ENCODE results near the gene CENATAC.
"Not testable (repeated sequence)": the region's sequence is repeated elsewhere in the genome, so short reads cannot be mapped to it uniquely, and the experiment has no call there.

CENATAC gene

DNA sequence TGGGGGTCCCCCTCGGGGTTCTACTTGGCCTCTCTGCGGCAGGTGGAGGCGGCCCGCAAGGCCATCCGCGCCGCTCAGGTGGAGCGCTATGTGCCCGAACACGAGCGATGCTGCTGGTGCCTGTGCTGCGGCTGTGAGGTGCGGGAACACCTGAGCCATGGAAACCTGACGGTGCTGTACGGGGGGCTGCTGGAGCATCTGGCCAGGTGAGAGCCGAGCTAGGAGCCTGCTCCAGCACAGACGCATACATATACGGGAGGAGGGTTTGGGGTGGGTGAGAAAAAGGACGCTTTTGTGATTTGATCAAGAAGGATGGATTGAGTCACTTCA lies 415 bp downstream of the CENATAC start:
- DNase-seq: no peak

- DNase-seq: no peak
Observed at GRCh38 chr11:118998822-118999221, 884 bp downstream of the CENATAC start.

- DNase-seq: no peak
Observed at GRCh38 chr11:119000906-119001305, 3.0 kb downstream of the CENATAC start.

GRCh38 chr11:119006656-119007055 lies 8.7 kb downstream of the CENATAC start:
- no peak for DNase-seq

DNA sequence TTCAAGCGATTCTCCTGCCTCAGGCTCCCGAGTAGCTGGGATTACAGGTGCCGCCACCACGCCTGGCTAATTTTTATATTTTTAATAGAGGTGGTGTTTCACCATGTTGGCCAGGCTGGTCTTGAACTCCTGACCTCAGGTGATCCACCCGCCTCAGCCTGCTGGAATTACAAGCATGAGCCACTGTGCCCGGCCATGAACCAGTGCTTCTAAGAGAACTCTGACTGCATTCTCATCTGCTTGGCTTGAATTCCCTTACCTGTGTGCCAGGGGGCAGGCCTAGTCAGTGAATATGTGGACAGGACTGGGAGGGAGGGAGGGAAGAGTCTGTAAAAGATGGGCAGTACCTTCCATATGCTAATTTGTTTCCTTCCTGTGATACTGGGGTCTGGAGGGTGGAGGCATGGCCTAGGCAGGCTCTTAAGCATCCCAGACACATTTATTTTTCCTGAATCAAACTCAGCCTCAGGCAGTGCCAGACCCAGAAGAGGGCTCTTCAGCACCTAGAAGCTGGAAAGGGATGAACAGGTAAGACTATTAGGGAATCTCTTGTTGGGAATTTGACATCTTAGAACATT lies 13.6 kb downstream of the CENATAC start:
- DNase-seq: no peak

DNA sequence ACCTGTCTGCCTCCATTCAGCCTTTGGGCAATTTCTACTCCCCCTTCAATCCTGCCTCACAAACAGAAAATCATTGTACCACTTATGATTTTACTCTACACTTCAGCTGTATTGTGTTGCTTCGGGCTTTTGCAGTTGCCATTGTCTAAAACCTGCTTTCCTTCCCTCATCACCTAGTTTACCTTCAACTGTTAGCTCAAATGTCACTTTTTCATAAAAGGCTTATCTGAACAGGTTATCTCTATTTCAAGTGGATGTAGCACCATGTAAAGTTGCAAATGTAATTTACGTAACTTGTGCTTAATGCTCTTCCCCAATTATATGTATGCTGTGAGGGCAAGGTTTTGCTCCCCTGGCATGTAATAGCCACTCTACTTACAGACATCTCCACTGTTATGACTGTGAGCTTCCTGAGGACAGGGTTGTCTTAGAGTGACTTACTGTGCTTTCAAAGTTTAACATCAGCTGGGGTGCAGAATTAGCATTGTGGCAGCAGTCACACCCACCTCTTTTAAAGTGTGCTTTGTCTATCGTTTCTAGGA lies 14.8 kb downstream of the CENATAC start:
- no peak for DNase-seq

GRCh38 chr11:119014209-119014924 lies 16.4 kb downstream of the CENATAC start:
- DNase-seq: no peak

- no peak for DNase-seq
Observed at GRCh38 chr11:119015054-119015611, 17.2 kb downstream of the CENATAC start.

- DNase-seq: no peak
Observed at GRCh38 chr11:119016216-119017009, 18.5 kb downstream of the CENATAC start.

DNA sequence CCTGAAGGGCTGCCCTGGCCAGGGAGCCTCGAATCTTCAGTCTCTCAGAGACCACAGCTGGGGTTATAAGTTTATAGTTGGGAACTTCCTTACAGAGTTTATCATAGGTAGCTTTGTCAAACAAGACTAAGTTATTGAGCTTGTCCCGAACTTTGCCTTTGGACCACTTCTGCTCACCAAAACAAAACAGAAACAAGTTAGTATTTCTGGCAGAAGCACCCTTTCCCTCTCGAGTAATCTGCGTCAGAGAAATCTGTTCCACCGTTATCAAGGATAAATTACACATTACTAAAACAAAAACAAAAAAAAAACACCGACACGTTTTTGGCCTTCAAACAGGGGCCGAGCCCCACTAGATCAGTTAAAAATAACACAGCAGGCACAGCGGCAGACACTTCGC lies 19.4 kb downstream of the CENATAC start:
- DNase-seq: not testable (repeated sequence)

GRCh38 chr11:119018074-119018938 lies 20.4 kb downstream of the CENATAC start, which contains the start of the genes RPS25 and TRAPPC4:
Gene RPS25 (minus strand): TSS chr11:119018343. CDS start chr11:119018284, 59 bp downstream.
Gene TRAPPC4 (plus strand): TSS chr11:119018766. CDS start chr11:119018796, 30 bp downstream.
- DNase-seq: peak; percentile 96

DNA sequence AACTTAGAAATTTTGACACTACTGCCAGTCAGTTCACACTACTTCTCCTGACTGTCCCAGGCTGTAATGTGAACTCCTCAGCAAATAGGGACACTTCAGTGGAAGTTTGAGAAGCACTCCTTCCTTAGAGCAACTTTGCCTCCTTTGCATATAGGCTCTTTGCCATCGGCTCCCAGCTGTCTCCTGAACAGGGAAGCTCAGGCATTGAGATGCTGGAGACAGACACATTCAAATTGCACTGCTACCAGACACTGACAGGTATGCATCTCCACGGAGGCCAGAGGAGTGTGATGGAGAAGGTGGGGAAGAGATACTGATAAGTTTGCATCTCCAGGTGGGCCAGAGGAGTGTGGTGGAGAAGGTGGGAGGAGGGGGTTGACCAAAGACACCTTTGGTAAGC lies 22.1 kb downstream of the CENATAC start:
- DNase-seq: no peak

DNA sequence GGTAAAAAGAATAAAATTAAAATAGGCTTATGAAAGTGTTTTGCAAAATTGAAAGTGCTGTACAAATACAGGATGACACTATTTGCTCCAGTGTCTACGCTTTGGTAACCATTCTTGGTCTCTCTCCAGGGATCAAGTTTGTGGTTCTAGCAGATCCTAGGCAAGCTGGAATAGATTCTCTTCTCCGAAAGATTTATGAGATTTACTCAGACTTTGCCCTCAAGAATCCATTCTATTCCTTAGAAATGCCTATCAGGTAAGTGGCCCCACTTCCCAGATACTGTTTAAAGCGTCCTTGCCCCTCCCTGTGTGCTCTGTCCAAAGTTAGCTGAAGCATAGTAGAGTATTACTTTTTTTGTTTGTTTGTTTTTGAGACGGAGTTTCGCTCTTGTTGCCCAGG lies 23.7 kb downstream of the CENATAC start:
- no peak for DNase-seq

DNA sequence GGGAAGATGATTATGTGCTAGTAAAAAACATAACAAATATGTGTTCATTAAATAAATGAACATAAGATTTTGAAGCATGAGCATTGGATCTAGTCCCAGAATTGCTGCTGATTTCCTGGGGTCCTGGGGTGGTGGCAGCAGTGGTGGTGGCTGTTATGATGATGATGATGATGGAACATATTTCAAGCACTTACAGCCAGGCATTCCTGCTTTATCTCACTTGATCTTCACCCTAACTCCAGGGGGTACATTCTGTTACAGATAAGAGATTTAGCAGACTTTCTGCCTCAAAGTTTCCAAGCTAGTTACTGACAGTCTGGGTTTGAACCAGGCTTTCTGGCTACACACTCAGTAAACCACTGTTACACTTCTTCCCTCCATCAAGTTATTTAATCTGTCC lies 25.8 kb downstream of the CENATAC start:
- DNase-seq: no peak

DNA sequence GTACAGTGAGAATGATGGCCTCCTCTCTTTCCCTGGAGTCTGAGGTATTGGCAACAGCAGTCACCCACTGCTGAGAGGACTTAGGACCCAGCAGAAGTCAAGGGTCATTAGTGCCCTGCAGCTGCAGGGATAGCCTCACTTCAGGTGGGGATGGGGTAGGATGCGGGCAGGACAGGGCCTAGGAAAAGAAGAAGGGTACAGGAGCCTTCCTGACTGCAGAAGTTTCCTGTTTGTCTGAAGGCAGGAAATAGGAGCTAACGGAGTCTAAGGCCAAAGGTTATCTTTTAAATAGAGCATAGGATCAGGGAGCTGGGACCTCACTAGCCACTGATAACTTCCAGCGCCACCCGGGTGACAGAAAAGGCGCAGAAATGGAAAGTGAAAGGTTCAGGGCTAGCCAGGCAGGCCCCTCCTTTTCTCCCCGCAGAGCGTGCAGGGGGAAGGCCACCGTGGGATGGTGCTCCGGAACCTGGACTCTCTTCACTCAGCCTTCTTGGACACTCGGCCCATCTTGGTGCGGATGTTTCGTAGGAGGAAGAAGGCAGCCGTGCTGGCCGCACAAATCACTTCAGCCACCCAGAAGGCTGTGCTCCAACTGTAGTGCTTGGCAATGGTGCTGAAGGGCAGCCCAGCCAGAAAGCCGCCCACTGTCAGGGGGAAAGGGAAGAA lies 26.6 kb downstream of the CENATAC start:
- no peak for DNase-seq

DNA sequence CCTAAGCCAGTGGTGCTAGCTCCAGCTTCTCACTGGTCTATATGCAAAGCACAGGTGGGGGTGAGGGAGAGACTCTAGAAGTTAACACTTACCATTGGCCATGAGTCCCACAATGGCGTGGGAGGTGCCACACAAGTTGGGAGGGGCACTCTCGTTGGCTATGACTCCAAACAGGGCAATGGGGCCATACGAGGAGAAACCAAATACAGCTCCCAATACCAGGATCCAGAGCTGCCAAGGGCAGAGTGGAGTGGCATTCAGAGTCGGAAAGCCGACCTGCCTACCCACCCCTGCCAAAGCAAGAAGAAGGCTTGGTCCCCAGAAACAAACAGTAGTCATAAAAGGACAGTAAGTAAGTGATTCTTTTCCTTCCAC lies 27.1 kb downstream of the CENATAC start:
- DNase-seq: no peak

DNA sequence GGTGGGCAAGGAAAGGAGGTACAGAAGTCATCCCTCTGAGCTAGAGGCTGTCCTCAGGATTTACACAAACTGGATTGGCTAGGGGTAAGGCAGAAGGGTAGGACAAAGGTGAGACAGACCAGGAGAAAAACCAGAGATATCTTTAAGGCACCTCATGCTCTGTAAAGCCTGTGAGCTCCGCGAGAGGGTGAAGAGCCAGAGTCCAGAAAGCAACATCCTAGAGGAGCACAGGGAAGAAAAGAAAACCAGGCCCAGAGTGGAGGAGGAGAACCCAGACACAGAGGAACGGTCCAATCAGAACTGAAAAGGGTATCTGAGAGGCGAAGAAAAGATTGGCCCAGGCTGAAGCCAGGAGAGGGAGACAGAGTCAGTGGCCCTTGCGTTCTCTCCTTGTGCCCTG lies 27.6 kb downstream of the CENATAC start:
- no peak for DNase-seq

DNA sequence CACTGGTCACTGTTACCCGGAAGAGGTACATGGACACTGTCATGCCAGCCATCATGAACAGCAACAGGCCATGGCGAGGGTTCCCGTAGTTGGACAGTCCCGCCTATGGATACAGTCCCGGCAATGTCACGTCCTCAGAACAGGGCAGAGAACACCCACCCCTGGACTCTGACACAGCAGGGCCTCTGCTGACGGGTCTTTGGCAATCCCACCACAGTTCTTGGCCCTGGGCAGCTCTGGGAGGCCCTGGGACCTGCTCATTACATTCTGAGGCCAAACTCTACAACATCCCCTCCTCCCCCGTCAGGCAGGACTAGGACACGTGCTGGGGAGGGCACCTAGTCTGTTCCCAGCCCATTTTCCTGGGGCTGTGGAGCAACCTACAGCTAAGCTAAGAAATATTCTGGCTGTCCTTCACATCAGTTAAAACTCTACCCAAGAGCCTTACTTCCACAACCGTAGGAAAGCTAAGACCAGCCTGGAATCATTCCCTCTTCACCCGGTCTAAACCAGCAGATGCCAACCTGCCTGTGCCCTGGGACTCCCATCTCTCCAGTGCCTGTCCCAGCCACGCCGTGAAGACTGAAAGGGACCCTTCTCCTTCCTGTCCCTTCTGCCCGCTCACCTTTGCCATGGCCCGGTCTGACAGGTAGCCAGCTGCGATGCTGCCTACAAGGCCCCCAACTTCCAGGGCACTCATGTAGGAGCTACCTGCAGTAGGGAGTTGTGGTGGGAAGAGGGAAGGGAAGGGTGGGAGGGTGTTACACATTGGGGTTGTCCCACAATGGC lies 28.2 kb downstream of the CENATAC start:
- no peak for DNase-seq

- DNase-seq: no peak
Observed at GRCh38 chr11:119026970-119027369, 29.0 kb downstream of the CENATAC start.

DNA sequence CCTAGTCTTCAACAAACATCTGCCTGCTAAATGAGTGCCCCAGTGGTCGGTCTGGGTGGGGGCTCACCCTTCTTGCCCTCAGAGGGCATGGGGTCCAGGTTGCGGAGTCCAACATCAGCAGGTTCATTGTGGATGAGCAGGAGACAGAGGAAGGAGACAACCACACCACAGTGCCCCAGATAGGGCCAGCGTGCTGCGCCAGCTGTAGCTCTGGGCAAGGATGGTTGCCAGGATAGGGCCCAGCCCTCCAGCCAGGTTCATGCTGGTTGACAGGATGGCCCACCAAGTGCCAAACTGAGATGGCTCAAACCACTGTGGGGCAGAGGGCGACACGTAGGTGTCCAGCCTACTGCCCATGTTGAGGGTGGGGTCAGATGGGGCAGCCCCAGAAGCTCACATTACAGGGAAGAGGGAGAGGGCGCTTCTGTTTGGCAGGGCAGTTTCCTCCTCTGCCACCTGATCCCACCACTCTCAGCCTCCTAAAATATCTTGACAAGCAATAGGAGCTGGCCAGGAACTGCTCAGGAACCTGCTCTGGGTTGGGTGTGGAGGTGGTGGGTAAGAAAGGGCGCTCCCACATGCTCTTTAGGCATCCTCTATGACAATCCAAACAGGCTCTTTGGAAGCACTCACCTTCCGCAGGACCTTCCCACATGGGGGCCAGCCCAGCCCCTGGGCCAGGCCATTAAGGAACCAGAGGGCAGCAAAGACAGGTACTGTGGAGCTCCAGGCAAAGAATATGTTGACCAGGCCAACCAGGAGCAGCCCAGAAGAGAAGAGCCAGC lies 29.8 kb downstream of the CENATAC start:
- DNase-seq: no peak

Data from CD4-positive, alpha-beta T cell treated with Interleukin-17A for 1 hour (primary cell).